ENCODE data around the gene CNTN4.

DNA sequence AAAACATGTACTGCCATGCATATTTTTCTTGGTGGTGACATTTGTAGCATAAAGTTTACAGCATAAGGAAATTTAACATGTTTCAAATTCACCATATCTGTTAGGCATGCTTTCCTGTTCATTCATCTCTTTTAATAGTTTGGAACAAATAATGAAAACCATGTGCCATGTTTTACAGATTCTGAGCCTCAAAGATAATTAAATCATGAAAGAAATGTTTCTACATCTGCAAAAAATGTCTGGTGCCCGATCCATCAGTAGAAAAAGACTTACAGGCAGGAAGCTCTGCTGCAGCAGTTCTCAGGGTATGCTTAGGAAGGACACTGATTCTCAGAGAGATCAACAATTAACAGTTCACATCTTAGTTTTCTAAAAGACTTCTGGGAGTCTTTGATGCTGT, 695.3 kb downstream of the CNTN4 start:
- no peak for TF ChIP-seq POLR2AphosphoS5 (IDR thresholded peaks at IDR 0.05; ENCODE audit: borderline replicate concordance, low read depth, low read length)
- TF ChIP-seq EZH2 (IDR thresholded peaks at IDR 0.05), result no peak
- TF ChIP-seq FOXP2 (optimal IDR thresholded peaks at IDR 0.05; ENCODE audit: control extremely low read depth, extremely low read length, insufficient read depth), result no peak

Data from SK-N-MC (cell line).